GM21717 (cell line): Measurements from ENCODE around the gene DSPP.
"Not testable (repeated sequence)": the region's sequence is repeated elsewhere in the genome, so short reads cannot be mapped to it uniquely, and the experiment has no call there.

Experiments
- ATAC-seq: cut with Tn5 transposase; IDR thresholded peaks from one replicate; pipeline ENCODE4 v1.9.1; 2021; ENCODE audit warnings: mild to moderate bottlenecking, moderate library complexity; ENCODE audit not compliant: unreplicated experiment

Gene DSPP

DNA sequence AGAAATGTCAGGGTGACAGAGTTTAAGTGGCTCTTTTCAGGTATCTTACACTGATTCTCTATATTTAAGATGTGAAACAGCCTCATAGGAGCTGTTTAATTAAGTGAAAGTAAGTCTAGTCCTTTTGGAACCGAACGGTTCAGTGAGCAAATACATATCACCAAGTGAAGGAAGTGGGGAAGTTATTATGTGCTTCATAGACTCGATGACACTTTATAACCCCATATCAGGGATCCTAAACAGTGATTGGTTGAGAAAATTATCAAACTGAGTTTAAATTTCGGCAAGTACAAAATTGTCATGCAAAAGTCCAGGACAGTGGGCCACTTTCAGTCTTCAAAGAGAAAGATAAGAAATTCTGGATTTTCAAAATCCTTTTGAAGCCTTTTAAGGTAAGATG, at the start of gene DSPP:
TSS of gene DSPP (plus strand) at position 301 of the 400 bp plus-strand sequence. CDS start 2,380 bp downstream, outside the sequence.
- no peak for ATAC-seq

DNA sequence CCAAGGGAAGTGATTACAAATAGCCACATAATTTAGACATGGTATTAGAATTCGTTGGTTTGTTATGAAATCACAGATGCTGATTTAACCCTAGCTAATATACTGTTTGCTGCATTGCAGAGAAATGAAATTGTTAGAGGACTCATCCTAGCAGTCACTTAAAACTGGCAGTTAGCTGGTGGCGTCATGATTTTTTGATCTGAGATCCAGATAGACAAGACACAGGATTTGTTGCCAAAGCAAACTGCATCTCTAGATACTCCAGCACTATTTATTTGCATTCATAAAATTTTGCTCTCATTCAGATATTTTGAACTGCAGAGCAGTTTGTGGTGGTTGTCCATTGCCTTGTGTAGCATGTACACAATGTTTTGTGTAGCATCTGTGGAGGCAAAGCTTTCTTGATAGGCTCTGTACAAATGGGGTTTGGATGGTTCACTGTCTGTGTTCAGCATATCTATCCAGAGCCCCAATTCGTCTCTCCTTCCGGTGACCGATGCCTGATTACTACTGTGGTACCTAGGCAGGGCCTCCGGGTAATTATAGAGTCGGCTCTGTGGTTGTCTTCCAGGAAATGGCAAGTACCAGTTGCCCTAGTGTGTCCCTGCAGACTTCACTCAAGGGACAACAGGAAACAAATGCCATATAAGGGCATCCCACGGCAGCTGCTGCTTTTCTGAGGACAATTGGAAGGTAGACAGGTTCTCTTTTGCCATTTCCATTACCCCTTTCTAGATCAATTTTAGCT, 49.1 kb upstream of the DSPP start:
- ATAC-seq = peak; percentile 99

DNA sequence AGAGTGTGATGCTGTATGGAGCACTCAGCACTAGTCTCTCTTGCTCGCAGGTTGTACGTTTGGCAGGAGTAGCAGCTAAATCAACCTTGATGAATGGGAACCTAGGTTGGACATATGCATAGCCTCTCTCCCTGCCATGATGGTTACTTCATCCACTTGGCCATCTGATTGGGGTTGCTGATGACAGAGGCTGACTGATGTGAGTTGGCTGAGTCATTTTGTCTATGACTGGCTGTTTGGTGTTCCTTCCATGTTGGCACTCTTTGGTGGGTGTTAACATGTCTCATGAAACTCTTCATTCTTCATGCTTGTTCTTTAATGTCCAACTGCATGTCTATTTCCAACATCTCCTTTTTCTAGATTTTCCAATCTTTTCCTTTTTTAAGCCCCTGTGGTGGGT, 47.5 kb upstream of the DSPP start:
- ATAC-seq = no peak

DNA sequence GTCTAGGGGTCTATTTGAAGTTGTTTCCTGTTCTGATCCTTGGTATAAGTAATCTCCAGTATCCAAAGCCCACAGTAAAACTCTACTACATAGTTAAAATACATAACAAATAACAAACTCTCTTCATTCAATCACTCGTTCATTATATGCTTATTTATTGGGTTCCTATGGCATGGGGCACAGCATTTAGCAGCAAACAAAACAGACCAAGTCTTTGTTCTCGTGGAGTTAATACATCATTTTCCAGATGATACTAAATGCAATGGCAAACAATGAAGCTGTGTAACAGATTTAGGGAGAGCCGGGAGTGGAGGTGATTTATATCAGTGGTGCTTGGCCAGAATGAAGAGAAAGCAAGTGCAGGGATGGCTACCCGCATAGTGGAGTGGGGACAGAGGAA, 42.6 kb upstream of the DSPP start:
- ATAC-seq = no peak

DNA sequence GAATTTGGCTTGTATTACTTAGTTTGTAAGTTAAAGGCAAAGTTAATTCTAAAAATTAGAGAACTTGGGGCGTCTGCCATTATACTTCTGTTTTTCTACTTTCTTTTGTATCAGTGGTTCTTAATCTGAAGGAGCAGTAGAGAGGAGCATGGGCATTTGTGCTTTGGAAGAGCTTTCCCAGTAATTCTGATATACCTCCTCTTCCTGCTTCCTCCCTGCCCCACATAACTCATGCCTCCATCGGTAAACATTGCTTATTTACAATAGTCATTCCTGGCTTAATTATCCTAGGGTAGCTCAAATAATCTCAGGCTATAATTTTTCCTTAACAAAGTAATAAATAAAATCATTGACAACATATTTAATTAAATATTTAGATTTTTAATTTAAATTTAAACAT, 42.1 kb upstream of the DSPP start:
- ATAC-seq = no peak

DNA sequence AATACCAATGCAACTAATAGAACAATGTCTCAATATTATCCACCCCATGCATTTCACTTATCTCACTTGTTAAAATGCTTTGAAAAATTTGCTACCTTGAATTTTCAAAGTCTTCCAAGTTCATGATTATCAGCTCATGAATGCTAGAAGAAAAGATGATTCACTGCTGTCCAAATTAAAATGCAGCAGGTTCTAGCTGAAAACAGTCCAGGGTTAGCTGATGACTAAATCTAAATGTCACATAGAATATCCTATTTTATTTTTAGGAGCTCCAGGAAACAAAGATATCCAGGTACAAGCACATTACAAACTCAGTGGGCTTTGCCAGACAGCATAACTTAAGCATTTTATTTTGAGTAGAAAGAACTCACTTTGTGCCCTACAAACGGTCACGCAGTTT, 41.1 kb upstream of the DSPP start:
- no peak for ATAC-seq

DNA sequence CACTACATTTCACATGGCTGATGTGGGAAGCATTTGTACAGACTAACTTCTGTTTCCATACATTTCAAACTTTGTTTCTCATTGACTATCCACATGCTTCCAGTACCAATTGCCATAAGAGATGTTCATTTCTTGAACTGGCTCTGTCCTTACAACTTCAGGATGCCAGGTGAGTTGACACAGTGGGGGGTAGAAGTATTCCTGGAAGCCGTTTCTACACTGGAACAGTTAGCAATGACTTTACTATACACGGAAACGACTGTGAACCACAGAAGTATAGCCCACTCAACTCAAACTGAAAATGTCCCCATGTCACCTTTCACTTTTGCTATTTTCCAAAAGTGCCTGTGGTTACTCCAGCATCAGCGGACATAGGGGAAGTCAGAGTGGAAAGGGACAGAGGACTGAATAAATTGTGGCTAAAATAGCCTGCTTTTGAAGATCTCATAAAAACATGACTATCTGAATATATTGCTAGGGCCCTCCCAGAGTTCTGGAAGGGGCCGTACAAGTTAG, 38.0 kb upstream of the DSPP start:
- no peak for ATAC-seq

DNA sequence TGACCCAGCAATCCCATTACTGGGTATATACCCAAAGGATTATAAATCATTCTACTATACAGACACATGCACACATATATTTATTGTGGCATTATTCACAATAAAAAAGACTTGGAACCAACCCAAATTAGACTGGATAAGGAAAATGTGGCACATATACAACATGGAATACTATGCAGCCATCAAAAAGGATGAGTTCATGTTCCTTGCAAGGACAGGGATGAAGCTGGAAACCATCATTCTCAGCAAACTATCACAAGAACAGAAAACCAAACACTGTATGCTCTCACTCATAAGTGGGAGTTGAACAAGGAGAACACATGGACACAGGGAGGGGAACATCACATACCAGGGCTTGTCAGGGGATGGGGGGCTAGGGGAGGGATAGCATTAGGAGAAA, 34.0 kb upstream of the DSPP start:
- ATAC-seq = not testable (repeated sequence)

DNA sequence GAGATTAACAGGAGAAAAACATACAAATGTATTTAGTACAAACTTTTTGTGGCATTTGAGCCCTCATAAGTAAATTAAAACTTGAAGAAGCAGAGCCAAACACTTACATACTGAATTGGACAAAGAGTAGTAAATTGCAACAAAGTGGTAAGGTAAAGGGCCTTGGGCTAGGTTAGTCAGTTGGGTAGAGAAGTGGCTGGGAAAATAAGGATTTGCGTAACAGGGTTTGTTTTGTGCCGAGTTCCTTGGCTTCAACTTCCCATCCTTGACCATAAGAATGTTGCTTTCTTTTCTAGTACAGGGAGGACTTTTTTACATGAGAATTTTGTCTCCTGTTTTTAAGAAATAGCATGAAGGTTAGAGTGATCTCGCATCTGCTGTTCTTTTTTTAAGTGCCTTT, 33.3 kb upstream of the DSPP start:
- ATAC-seq = no peak

DNA sequence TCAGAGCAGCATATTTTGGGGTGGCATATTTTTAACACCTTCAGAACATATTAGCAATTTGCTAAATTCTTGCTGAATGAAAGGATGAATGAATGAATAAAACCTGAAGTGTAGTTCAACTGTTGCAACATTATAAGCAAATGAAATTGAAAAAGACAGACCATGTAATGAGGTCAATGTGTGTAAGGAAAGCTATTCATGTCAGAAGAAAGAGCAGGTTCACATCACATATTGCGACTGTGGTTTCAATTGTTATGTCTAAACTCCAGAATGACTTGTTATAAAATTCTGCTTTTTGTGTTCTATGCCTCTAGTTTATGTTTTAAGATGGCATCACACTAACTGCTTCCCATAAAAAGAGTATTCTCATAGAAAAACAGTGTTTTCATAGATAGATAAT, 32.9 kb upstream of the DSPP start:
- no peak for ATAC-seq

DNA sequence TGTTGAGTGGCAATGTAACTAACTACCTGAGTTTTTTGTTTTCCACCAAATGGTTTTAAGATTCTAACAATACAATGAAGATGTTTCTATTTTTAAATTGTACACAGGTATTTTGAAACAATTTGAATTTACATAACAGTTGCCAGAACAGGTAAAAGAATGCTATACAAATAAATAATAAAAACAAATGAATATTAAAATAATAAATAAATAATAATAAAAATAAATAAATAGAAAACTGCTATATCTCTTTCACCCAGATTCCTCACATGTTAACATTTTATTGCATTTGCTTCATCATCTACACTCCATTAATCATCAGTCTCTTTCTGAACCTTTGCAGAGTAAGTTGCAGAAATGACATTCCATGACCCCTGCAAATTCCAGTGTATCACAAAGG, 32.3 kb upstream of the DSPP start:
- ATAC-seq = no peak

DNA sequence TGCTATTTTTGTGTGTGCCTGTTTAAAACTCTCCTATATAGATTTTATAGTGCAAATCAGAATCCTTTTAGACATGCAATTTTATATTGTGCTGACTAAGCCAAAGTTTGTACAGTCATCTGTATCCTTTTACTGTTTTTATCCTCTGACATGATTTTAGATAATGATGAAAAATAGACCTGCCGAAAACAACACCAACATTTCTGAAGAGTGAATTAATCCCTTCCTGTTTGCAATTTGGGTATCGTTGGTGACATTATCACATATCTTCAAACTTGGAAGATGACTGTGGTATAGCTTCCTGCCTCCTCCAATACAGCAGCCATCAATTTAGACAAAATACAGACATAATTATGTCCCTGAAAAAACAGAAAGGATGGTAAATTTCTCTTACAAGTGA, 28.9 kb upstream of the DSPP start:
- no peak for ATAC-seq

DNA sequence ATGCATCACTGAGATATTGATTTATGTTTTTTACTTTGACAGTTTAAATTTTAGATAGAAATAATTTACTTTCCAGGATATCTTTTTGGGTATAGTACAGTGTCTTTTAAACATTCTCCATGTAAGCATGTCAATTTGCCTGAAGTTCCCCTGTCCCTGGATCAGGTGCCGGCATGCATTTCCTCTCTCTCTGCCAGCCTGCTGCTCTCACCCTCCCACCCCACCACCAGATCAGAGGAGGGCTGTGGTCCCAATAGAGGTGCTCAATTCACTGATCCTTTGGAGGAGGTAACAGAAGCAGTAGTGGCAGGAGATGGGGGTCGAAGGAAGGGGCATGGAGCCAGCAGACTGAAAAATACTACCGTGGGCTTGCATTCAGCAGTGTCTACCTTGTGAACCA, 28.3 kb upstream of the DSPP start:
- no peak for ATAC-seq

DNA sequence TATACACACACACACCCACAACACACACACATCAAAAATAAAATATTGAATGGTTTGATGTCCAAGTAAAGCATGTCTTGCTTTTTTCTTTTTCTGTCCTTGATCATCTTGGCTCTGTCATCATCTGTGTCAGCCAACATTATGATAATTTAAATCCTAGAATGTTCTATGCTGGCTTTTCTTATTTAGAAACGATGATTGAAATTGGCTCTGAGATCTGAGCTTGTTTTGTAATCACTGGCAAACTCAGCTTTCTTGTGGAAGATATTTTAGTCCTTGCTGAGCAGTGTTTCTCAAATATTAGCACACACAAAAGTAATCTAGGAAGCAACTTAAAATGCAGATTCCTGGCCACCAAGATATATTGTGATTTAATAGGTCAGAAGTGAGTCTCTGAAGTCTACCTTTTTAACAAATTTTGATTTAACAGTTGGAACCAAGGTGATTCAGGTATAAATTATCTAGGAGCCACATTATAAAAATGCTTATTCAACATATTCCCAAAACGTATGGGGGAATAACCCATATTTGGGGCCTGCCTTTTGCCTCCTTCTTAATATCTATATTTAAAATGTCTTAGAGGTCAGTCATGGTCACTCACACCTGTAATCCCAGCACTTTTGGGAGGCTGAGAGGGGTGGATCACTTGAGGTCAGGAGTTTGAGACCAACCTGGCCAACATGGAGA, 24.0 kb upstream of the DSPP start:
- no peak for ATAC-seq

DNA sequence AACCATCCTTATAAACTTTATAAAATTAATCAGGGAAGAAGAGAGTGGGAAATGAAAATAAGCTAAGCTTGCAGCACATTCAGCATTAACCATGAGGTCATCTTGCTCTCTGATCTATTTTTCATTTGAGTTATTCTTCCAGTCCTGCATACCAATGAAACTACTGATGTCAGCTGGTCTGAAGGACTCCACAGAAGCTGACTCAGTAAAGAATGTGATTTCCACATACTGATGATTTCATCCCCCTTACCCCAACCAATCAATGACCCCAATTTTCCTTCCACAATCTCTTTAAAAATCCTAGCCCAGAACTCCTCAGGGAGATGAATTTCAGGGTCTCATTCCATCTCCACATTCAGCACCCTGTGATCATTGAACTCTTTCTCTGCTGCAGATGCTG, 18.8 kb upstream of the DSPP start:
- ATAC-seq = no peak

DNA sequence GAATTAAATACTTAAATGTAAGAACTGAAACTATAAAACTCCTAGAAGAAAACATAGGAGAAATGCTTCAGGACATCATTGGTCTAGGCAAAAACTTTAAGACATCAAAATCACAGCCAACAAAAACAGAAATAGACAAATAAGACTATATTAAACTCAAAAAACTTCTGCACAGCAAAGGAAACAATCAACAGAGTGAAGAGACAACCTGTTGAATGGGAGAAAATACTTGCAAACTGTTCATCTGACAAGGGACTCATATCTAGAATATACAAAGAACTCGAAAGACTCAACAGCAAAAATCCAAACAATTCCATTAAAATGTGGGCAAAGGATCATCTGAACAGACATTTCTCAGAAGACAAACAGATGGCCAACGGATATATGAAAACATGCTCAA, 16.2 kb upstream of the DSPP start:
- ATAC-seq = no peak

DNA sequence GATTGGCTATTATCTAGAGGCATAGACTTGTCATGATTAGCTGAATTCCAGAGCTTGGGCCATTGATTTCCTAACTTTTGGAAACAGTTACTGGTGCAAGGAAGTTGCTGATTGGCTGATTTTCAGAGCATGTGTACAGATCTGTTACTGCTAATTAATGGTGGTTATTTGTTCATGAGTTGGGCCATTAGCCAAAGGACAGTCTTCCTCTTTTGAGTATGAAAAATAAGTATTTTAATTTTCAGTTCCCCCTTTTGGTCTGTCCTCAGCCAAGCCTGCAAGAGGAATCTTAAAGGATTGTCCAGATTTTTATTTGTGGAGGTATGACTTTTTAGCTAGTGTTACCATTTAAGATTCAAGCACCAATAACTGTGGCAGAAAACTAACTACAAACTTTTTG, 7.0 kb upstream of the DSPP start:
- no peak for ATAC-seq

DNA sequence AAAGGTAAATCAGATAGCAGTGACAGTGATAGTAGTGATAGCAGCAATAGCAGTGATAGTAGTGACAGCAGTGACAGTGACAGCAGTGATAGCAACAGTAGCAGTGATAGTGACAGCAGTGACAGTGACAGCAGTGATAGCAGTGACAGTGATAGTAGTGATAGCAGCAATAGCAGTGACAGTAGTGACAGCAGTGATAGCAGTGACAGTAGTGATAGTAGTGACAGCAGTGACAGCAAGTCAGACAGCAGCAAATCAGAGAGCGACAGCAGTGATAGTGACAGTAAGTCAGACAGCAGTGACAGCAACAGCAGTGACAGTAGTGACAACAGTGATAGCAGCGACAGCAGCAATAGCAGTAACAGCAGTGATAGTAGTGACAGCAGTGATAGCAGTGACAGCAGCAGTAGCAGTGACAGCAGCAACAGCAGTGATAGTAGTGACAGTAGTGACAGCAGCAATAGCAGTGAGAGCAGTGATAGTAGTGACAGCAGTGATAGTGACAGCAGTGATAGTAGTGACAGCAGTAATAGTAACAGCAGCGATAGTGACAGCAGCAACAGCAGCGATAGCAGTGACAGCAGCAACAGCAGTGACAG, 6.1 kb downstream of the DSPP start:
- ATAC-seq = no peak

DNA sequence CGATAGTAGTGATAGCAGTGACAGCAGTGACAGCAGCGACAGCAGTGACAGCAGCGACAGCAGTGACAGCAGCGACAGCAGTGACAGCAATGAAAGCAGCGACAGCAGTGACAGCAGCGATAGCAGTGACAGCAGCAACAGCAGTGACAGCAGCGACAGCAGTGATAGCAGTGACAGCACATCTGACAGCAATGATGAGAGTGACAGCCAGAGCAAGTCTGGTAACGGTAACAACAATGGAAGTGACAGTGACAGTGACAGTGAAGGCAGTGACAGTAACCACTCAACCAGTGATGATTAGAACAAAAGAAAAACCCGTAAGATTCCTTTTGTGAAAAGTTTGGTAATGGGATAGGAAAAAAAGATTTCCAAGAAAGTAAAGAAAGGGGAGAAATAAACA, 7.9 kb downstream of the DSPP start:
- ATAC-seq = no peak

DNA sequence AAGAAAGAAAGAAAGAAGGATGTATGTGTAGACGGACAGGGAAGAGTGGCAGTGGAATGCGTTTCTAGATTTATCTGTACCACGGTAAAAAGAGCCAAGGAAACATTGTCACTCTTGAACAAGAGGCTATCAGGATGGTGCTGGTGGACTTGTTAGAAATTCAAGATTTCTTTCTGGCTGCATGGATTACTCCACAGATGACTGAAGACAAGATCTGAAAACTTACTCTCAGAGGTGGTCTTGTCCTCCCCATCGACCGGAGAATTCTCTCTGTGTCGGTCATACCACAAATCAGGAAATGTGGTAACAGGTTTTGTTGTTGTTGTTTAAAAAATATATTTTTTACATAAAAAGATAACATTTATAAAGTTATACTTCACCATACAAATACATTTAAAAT, 11.8 kb downstream of the DSPP start:
- no peak for ATAC-seq

DNA sequence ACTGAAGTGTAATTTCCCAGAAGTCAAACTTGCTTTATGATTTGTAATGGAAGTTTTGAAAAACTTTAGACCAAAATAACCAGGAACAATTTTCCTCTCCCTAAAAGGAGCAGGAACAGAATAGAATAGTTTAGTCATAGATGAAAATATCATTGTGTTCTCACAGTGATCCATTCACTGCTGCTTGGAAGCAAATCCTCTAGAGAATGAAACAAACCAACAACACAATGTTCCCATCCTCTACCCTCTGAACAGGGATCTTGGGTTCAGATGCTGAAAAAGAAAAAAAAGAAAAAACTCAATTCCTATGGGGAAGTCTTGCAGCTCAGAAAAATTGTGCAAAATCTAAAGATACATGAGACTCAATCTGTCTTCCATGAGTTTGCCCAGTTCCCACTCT, 12.2 kb downstream of the DSPP start:
- ATAC-seq = no peak

DNA sequence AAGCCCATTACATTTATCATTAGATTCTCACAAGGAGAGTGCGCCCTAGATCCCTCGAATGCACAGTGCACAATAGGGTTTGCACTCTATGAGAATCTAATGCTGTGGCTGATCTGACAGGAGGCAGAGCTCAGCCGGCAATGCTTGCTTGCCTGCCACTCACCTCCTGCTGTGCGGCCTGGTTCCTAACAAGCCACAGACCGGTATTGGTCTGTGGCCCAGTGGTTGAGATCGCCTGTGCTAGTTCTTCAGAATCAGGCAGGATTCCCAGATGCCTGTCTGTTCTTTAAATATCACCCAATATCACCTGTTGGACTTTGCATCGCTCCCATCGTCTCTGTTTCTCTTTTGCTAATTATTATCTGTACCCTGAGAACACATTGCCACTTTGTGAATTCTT, 14.0 kb downstream of the DSPP start:
- no peak for ATAC-seq
